HL-60 (cell line): Measurements from ENCODE around the gene ZNF598.

Source experiments
- DNase-seq, 2 experiments: peaks; one replicate each; pipeline ENCODE4 v3.0.0-alpha.2; 2010 to 2020; ENCODE audit warnings: low read depth in 1 of 2, low spot score in 1 of 2
- H3K27ac ChIP-seq: fragments of 250-450 bp; sonication (Bioruptor Pico); replicated peaks from 2 replicates; pipeline ENCODE4 v1.5.1; 2020; ENCODE audit warnings: mild to moderate bottlenecking, moderate library complexity
- H3K27me3 ChIP-seq: fragments of 250-450 bp; sonication (Bioruptor Pico); 2 replicates; pipeline ENCODE4 v1.5.1; 2021; ENCODE audit warnings: mild to moderate bottlenecking, moderate library complexity; ENCODE audit not compliant: insufficient read depth, poor library complexity, severe bottlenecking
- H3K4me3 ChIP-seq: replicated peaks from 2 replicates; pipeline ENCODE4 v1.5.1; 2011; ENCODE audit warnings: mild to moderate bottlenecking, control low read depth, low read length; ENCODE audit not compliant: insufficient read depth
- GABPA ChIP-seq: IDR thresholded peaks from 2 replicates; pipeline ENCODE4 v1.6.1; 2012; ENCODE audit warnings: low read depth
- POLR2AphosphoS5 ChIP-seq: IDR thresholded peaks from 2 replicates; pipeline ENCODE4 v1.6.1; 2012; ENCODE audit warnings: low read depth
- REST ChIP-seq: IDR thresholded peaks from 2 replicates; pipeline ENCODE4 v1.6.1; 2012; ENCODE audit warnings: low read depth; ENCODE audit not compliant: insufficient replicate concordance
- SPI1 ChIP-seq: IDR thresholded peaks from 2 replicates; pipeline ENCODE4 v1.6.1; 2012; ENCODE audit warnings: low read depth, mild to moderate bottlenecking, borderline replicate concordance
- TF ChIP-seq, protein P1 (sequence below): IDR thresholded peaks from one replicate; pipeline ENCODE4 v1.5.1; 2011; ENCODE audit warnings: low read length, control low read depth, inconsistent platforms; ENCODE audit not compliant: insufficient read depth

The ZNF598 gene

GRCh38 chr16:2027024-2028010 lies 17.7 kb upstream of the ZNF598 start:
- Histone ChIP-seq H3K27ac (no peak overlapping the region), H3K4me3 (no peak overlapping the region)

GRCh38 chr16:2026461-2027023 lies 16.9 kb upstream of the ZNF598 start, which contains the start of gene NHERF2:
Gene NHERF2, plus strand, starts transcription at chr16:2026902. Its CDS starts 104 bp downstream, at chr16:2027006.
- no peak within 1 kb of the TSS for H3K27ac ChIP-seq

More at GRCh38 chr16:2027024-2028010, 17.7 kb upstream of the ZNF598 start:
- no peak for DNase-seq
- H3K27me3 ChIP-seq: peaks cover 20% of the 10 kb centered on the region
- TF ChIP-seq SPI1: no peak
- no peak for TF ChIP-seq POLR2AphosphoS5
- TF ChIP-seq REST: no peak
- TF ChIP-seq GABPA: no peak
- TF ChIP-seq, protein P1, sequence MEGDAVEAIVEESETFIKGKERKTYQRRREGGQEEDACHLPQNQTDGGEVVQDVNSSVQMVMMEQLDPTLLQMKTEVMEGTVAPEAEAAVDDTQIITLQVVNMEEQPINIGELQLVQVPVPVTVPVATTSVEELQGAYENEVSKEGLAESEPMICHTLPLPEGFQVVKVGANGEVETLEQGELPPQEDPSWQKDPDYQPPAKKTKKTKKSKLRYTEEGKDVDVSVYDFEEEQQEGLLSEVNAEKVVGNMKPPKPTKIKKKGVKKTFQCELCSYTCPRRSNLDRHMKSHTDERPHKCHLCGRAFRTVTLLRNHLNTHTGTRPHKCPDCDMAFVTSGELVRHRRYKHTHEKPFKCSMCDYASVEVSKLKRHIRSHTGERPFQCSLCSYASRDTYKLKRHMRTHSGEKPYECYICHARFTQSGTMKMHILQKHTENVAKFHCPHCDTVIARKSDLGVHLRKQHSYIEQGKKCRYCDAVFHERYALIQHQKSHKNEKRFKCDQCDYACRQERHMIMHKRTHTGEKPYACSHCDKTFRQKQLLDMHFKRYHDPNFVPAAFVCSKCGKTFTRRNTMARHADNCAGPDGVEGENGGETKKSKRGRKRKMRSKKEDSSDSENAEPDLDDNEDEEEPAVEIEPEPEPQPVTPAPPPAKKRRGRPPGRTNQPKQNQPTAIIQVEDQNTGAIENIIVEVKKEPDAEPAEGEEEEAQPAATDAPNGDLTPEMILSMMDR: no peak

More at GRCh38 chr16:2026461-2027023, 16.9 kb upstream of the ZNF598 start, which contains the start of gene NHERF2:
- TF ChIP-seq GABPA (no peak), POLR2AphosphoS5 (no peak), REST (no peak), SPI1 (no peak)
- TF ChIP-seq, protein P1: no peak
- no peak for DNase-seq
- Histone ChIP-seq H3K4me3 (no peak within 1 kb of the TSS), H3K27me3 (peaks cover 22% of the 10 kb centered on the region)
